GM19025 (cell line): ENCODE measurements around the gene MFGE8.

Experiments used
- ATAC-seq: cut with Tn5 transposase; IDR thresholded peaks from one replicate; pipeline ENCODE4 v1.9.1; 2021; ENCODE audit warnings: mild to moderate bottlenecking, low read depth, moderate library complexity; ENCODE audit not compliant: unreplicated experiment

The MFGE8 gene

GRCh38 chr15:88876573-88876972, 36.6 kb downstream of the MFGE8 start:
- no peak for ATAC-seq

GRCh38 chr15:88874684-88875083, 38.5 kb downstream of the MFGE8 start:
- no peak for ATAC-seq

GRCh38 chr15:88874275-88874674, 38.9 kb downstream of the MFGE8 start:
- no peak for ATAC-seq

- ATAC-seq = no peak
Measured at GRCh38 chr15:88873786-88874185, 39.4 kb downstream of the MFGE8 start.

GRCh38 chr15:88872706-88873105, 40.5 kb downstream of the MFGE8 start:
- ATAC-seq = no peak

GRCh38 chr15:88872106-88872505, 41.1 kb downstream of the MFGE8 start:
- no peak for ATAC-seq

GRCh38 chr15:88871313-88871712, 41.9 kb downstream of the MFGE8 start:
- no peak for ATAC-seq

- no peak for ATAC-seq
Measured at GRCh38 chr15:88866295-88866881, 46.8 kb downstream of the MFGE8 start.

GRCh38 chr15:88865498-88866099, 47.6 kb downstream of the MFGE8 start:
- no peak for ATAC-seq

GRCh38 chr15:88864861-88865497, 48.2 kb downstream of the MFGE8 start:
- ATAC-seq = no peak

- no peak for ATAC-seq
Measured at GRCh38 chr15:88863412-88863811, 49.8 kb downstream of the MFGE8 start.

- no peak for ATAC-seq
Measured at GRCh38 chr15:88860212-88860611, 53.0 kb downstream of the MFGE8 start.

- no peak for ATAC-seq
Measured at GRCh38 chr15:88859550-88859949, 53.6 kb downstream of the MFGE8 start.

- ATAC-seq = no peak
Measured at GRCh38 chr15:88858934-88859333, 54.2 kb downstream of the MFGE8 start.

- ATAC-seq = no peak
Measured at GRCh38 chr15:88852476-88852875, 60.7 kb downstream of the MFGE8 start.

- ATAC-seq = no peak
Measured at GRCh38 chr15:88849376-88850072, 63.7 kb downstream of the MFGE8 start.
